Panc1 (cell line): ENCODE measurements around the gene KCNH5. TPM values are rescaled to one million over a fixed set of nuclear protein-coding genes. Genes with fewer than 3 reads are reported as not detected.

ENCODE experiments used
- ATAC-seq: fragments of 200-7000 bp; cut with Tn5 transposase; 2 replicates; pipeline ENCODE4 v1.9.1; 2020; ENCODE audit warnings: mild to moderate bottlenecking, moderate library complexity
- BruUV-seq: library from RNA; stranded (reverse); fragments of 400-500 nt; replicated peaks from 2 replicates; lab custom pipeline; 2021; lab: Mats Ljungman, UMichigan
- CTCF ChIA-PET: fragments of 300-600 bp; sonication (Branson Sonifier 250); formaldehyde crosslinking; loops from one replicate; lab custom pipeline; 2022; ENCODE audit warnings: antibody characterized with exemption; lab: Charles Lee
- POLR2A ChIA-PET: fragments of 300-600 bp; sonication (Branson Sonifier 250); formaldehyde crosslinking; loops from one replicate; lab custom pipeline; 2022; ENCODE audit warnings: antibody characterized with exemption; lab: Charles Lee
- DNase-seq: peaks from one replicate; pipeline ENCODE4 v3.0.0-alpha.2; 2010; ENCODE audit warnings: low read depth, low spot score
- H3K27ac ChIP-seq: 2 replicates; pipeline ENCODE4 v1.5.1; 2011; ENCODE audit warnings: mild to moderate bottlenecking, low read length, inconsistent platforms
- H3K27me3 ChIP-seq: fragments of 200-500 bp; sonication (Bioruptor generic); 2 replicates; pipeline ENCODE4 v1.6.0; 2014; ENCODE audit warnings: low read length, inconsistent platforms; ENCODE audit not compliant: control insufficient read depth, insufficient read depth
- H3K36me3 ChIP-seq: fragments of 200-500 bp; sonication (Bioruptor generic); 2 replicates; pipeline ENCODE4 v1.5.1; 2014; ENCODE audit warnings: inconsistent platforms, mild to moderate bottlenecking, low read length, moderate library complexity; ENCODE audit not compliant: control insufficient read depth, insufficient read depth
- H3K4me1 ChIP-seq: 2 replicates; pipeline ENCODE4 v1.5.1; 2011; ENCODE audit warnings: inconsistent platforms, mild to moderate bottlenecking, low read length, moderate library complexity; ENCODE audit not compliant: control insufficient read depth, insufficient read depth
- H3K4me3 ChIP-seq, 2 experiments: 2 replicates each; pipeline ENCODE4 v1.5.1; 2011 to 2012; ENCODE audit warnings: low read depth in 2 of 2, low read length in 2 of 2, mild to moderate bottlenecking in 2 of 2, inconsistent platforms in 1 of 2, moderate library complexity in 1 of 2
- H3K9me3 ChIP-seq: fragments of 200-500 bp; sonication (Bioruptor generic); 2 replicates; pipeline ENCODE4 v1.5.1; 2014; ENCODE audit warnings: low read depth, mild to moderate bottlenecking, inconsistent platforms, low read length, moderate library complexity; ENCODE audit not compliant: control insufficient read depth, insufficient read depth
- CTCF ChIP-seq: fragments of 450-650 bp; IDR thresholded peaks from 2 replicates; pipeline ENCODE4 v1.5.1; 2017; ENCODE audit warnings: mild to moderate bottlenecking
- POLR2AphosphoS5 ChIP-seq: IDR thresholded peaks from 2 replicates; pipeline ENCODE4 v1.6.1; 2012; ENCODE audit warnings: mild to moderate bottlenecking, low read depth, low read length, moderate library complexity
- REST ChIP-seq, 2 experiments: IDR thresholded peaks; 2 replicates each; pipeline ENCODE4 v1.6.1; 2011 to 2012; ENCODE audit warnings: low read depth in 2 of 2, control low read depth in 1 of 2, low read length in 1 of 2, mild to moderate bottlenecking in 1 of 2, moderate library complexity in 1 of 2; ENCODE audit not compliant: insufficient read depth in 1 of 2
- SIN3A ChIP-seq: IDR thresholded peaks from 2 replicates; pipeline ENCODE4 v1.6.1; 2012; ENCODE audit warnings: low read depth, mild to moderate bottlenecking, low read length, moderate library complexity, borderline replicate concordance; ENCODE audit not compliant: insufficient read depth
- TCF7L2 ChIP-seq: IDR thresholded peaks from 2 replicates; pipeline ENCODE4 v1.6.1; 2011; ENCODE audit warnings: mild to moderate bottlenecking, low read depth, low read length, inconsistent platforms
- in situ Hi-C: cut with HindIII; loops from 2 replicates; pipeline ENCODE4 v1.10.0; 2016; ENCODE audit warnings: low sequenced_read_pairs, low pct_unique_long_range_greater_than_20kb
- intact Hi-C: fragments of 100-400 bp; cut with micrococcal nuclease; formaldehyde crosslinking; loops from one replicate; pipeline ENCODE4 v1.10.0; 2022; ENCODE audit not compliant: unreplicated experiment
- total RNA-seq: library from RNA; stranded (reverse); gene quantifications from one replicate; pipeline ENCODE4 v1.2.1, GENCODE V29; 2021; ENCODE audit not compliant: unreplicated experiment

Gene KCNH5
- total RNA-seq, 1 experiment from 2014 or later = not detected

GRCh38 chr14:62718629-62719028 is 326.6 kb downstream of the KCNH5 start:
- ChIA-PET POLR2A (no interaction called here), CTCF (no interaction called here)
- Histone ChIP-seq H3K27ac (no peak overlapping the region), H3K9me3 (no peaks in the 10 kb centered on the region), H3K27me3 (no peaks in the 10 kb centered on the region), H3K4me1 (no peaks in the 10 kb centered on the region), H3K36me3 (no peaks in the 10 kb centered on the region), H3K4me3 (no peak overlapping the region)
- no TSS peak for BruUV-seq
- ATAC-seq = no peak
- DNase-seq = no peak
- intact Hi-C loops = no loop called here
- in situ Hi-C loops = no loop called here
- TF ChIP-seq REST (IDR thresholded peaks at IDR 0.05; ENCODE audit: insufficient read depth in 1 of 2, low read depth in 2 of 2, low read length in 1 of 2) = no peak
- TF ChIP-seq CTCF = no peak
- TF ChIP-seq POLR2AphosphoS5 = no peak

- no peak for TF ChIP-seq POLR2AphosphoS5
- TF ChIP-seq TCF7L2 = no peak
- no peak for TF ChIP-seq CTCF
- no peak for TF ChIP-seq SIN3A
- TF ChIP-seq REST (IDR thresholded peaks at IDR 0.05; ENCODE audit: insufficient read depth in 1 of 2, low read depth in 2 of 2, low read length in 1 of 2) = no peak
- POLR2A ChIA-PET = no interaction called here
- no peaks in the 10 kb centered on the region for H3K4me1 ChIP-seq
Observed at GRCh38 chr14:62711351-62712023, 333.8 kb downstream of the KCNH5 start.

More at GRCh38 chr14:62711351-62712023, 333.8 kb downstream of the KCNH5 start:
- BruUV-seq = no TSS peak
- Histone ChIP-seq H3K9me3 (no peaks in the 10 kb centered on the region), H3K27ac (no peak overlapping the region), H3K36me3 (no peaks in the 10 kb centered on the region), H3K4me3 (no peak overlapping the region), H3K27me3 (no peaks in the 10 kb centered on the region)
- intact Hi-C loops = no loop called here
- ATAC-seq (no peak), DNase-seq (no peak)
- in situ Hi-C loops = no loop called here
- CTCF ChIA-PET = interaction anchor here (0.5 to 0.7 kb wide), 2 partner anchors 11 to 582 kb away, joined by 3 to 4 read pairs; no protein-coding TSS in a partner anchor
